Activated CD4-positive, alpha-beta T cell treated with anti-CD3 and anti-CD28 coated beads, Interleukin-2, amount 50 U/mL, for 4 hours (primary cell): ENCODE measurements around the gene BPIFB2.
"Not testable (repeated sequence)": the region's sequence is repeated elsewhere in the genome, so short reads cannot be mapped to it uniquely, and the experiment has no call there.

Experiments
- DNase-seq, 2 experiments: peaks; one replicate each; pipeline ENCODE4 v3.0.0-alpha.2; 2020

Gene BPIFB2

GRCh38 chr20:33042983-33043730, 35.7 kb downstream of the BPIFB2 start:
- DNase-seq, result no peak

DNA sequence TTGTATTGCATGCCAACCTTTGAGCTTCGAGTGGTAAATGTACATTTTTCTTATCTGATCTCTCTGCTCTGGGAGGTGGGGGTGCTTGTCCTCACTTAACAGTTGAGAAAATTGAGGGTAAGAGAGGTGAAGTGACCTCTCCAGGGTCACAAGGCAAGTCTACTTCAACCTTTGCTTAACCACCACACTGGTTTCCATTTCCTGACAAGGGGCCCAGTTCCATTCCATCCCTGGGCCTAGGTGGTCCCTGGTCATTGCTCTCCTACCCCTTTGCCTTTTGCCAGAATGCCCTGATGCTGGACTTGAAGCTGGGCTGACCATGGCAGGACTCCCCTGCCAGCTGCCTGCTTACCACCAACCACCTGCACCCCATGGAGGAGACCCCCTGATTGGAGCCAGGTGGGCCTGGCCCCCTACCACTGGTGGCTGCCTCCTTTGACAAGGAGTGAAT, 36.3 kb downstream of the BPIFB2 start:
- DNase-seq, result no peak

- DNase-seq, result not testable (repeated sequence)
Measured at GRCh38 chr20:33045129-33045721, 37.7 kb downstream of the BPIFB2 start.

GRCh38 chr20:33046412-33046811, 38.9 kb downstream of the BPIFB2 start:
- no peak for DNase-seq

GRCh38 chr20:33051333-33051732, 43.8 kb downstream of the BPIFB2 start:
- DNase-seq, result no peak

GRCh38 chr20:33053291-33054106, 46.0 kb downstream of the BPIFB2 start, which contains the start of gene BPIFB3:
TSS of gene BPIFB3 (plus strand) at chr20:33053903. CDS start at chr20:33055436, 1,533 bp downstream.
- no peak for DNase-seq

DNA sequence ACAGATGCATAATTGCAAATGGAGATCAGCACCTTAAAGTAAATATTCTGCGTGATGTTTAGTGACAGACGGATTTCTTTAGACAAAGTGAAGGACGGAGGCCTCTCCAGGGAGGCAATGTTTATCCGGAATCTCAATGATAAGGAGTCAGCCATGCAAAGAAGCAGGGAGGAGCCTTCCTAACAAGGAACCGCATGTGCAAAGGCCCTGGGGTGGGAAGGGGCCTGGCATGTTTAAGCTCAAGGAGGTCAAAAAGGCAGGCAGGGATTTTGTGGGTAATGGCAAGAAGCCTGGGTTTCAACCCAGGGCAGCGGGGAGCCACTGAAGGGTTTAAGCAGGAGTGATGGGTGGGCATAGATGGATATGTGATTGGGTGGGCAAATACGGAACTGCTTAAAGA, 46.9 kb downstream of the BPIFB2 start:
- no peak for DNase-seq

DNA sequence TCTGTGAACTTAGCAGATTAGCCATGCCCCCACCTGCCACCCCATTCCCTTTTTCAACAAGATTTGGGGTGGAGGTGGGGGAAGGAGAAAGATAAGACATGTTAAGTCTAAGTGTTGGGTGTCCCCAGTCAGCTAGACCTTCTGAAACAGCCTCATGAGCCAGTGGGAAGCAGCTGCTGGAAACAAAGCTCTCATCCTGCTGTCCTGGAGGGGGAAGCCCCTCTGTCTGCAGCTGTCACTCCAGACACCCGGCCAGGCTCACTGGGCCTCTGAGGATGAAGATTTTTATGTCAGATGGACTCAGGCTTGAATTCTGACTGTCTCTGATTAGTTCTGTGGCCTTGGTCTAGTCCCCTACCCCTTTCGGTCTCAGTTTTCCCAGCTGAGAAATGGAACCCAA, 47.3 kb downstream of the BPIFB2 start:
- DNase-seq, result no peak

DNA sequence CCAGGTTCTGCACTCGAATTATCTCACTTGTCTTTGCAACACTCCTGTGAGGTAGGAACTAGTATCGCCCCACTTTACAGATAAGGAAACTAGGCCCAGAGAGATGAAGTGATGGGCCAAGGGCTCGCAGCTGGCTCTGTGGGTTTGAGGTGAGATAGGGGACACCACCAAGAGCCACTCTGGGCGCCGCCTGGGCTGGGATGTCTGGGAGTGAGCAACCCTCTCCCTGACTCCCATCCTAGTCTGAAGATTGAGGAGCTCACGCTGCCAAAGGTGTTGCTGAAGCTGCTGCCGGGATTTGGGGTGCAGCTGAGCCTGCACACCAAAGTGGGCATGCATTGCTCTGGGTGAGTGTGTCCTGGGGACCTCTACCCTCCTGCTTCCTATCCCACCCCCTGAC, 51.6 kb downstream of the BPIFB2 start:
- no peak for DNase-seq

DNA sequence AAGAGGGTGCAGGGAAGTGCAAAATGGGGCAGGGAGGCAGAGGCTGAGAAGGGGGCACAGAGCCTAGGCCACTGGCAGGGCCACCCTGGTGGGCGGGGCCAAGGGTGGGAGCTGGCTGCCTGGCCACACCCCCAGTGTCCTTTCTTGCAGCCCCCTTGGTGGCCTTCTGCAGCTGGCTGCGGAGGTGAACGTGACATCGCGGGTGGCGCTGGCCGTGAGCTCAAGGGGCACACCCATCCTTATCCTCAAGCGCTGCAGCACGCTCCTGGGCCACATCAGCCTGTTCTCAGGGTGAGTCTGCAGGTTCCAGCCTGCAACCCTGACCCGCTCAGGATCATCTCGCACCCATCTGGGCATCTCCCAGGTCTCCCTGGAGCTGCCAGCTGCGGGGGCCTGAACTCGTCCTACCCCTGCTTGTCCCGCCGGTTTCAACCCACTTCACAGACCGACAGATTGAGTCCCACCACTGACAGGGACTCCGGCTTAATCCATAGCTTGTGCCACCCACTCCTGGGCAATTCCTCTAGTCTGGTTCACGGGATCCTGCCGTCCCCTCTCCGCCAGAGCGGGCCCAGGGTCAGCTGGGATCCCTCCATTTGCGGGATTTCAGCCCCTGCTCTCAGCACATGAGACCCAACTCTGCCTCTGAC, 52.4 kb downstream of the BPIFB2 start:
- DNase-seq, result no peak

DNA sequence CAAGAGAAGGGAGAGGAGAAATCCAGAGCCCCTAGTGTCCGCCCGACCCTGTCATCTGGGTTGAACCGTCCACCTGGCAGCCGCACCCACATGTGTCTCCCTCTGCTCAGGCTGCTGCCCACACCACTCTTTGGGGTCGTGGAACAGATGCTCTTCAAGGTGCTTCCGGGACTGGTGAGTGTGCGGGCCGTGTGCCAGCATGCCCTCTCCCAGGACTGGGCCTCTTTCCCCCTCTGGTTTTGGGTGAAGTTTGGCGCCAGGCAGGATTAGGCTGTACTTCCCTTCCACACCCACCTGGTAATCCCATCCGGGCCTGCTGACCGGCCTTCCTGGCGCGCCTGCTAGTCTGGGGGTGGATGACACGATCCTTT, 54.1 kb downstream of the BPIFB2 start:
- DNase-seq, result no peak

DNA sequence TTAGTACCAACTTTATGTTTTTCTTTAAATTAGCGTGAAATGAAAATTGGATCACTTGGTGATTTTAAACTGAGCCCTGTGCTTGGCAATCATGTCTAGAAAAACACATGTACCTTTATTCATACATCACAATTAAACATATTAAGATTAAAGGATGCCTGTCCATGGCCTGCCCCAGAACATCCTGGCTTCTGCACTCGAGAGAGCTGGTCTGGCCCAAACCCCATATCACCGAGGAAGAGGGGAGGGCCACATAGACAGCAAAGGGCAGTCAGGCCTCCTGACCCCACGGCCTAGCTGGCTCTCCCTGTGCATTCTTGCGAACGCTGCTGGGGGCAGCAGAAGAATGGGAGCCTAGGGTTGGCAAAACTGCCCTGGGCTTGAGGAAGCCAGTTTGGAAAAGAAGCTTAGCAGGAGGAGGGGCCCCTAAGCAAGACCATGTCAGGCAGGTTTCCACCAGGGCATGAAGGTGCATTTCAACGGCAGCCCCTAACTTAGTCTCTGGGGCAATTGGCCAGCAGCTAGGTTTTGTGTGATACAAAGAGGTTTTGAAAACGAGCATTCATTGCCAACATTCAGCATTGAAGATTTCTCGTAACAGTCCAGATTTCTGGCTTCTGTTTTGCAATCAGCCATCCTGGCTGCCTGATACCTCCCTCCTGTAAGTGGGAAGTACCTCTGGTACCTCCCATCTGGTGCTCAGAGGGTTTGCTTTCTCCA, 54.8 kb downstream of the BPIFB2 start:
- DNase-seq, result no peak

DNA sequence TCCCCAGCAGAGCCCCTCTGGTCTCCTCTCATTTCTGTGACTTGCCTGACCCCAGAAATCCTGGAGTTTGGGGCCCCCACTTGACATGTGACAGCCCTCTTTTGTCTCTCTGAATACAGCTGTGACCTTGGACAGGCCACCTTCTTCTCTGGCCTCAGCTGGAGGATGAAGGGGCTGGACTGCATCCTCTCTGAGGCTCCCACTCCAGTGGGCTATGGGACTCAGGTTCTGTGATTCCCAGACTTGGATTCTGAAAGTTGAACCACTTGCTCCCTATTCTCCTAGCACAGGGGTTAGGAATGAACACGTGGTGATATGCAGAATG, 55.3 kb downstream of the BPIFB2 start:
- DNase-seq, result no peak

DNA sequence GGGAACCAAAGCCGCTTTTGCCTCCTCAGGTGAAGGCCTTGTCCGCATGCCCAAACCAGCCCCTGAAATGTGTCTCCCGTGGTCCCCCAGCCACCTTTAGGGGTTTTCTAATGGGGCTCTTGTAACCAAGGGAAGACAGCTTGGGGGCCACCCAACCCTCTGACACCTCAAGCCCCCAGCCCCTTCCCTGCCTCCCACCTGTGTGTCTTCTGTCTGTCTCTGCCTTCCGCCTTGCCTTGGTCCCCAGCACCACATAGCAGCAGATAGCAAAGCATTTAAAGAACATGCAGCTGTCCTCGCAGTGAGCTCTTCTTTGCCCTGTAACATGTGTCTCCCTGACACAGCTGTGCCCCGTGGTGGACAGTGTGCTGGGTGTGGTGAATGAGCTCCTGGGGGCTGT, 55.8 kb downstream of the BPIFB2 start:
- DNase-seq, result no peak

DNA sequence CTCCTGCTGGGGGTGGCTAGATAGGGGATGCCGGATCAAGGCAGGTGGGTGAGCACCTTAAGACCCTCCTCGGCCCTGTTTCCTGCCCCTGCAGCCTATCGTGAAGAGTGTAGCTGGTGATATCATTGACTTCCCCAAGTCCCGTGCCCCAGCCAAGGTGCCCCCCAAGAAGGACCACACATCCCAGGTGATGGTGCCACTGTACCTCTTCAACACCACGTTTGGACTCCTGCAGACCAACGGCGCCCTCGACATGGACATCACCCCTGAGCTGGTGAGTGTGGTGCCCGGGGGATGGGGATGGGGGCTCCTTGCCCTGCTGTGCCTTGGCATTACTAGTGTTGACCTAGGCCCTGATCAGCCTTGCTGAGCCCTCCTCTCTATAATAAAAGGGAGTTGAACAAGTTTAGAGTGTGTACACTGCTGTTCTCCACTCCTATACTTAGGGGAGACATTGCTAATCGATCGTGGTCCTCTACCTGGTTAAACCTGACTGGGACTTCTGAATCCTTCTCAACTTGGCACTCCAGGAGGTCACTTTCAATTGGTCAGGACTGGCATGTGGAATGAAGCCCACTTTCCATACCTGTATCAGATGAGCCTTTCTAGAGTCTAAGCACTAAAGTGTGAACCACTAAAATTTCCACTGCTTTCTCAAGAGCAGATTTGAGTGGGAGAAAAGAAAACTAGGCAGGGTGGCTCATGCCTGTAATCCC, 57.2 kb downstream of the BPIFB2 start:
- DNase-seq, result no peak

DNA sequence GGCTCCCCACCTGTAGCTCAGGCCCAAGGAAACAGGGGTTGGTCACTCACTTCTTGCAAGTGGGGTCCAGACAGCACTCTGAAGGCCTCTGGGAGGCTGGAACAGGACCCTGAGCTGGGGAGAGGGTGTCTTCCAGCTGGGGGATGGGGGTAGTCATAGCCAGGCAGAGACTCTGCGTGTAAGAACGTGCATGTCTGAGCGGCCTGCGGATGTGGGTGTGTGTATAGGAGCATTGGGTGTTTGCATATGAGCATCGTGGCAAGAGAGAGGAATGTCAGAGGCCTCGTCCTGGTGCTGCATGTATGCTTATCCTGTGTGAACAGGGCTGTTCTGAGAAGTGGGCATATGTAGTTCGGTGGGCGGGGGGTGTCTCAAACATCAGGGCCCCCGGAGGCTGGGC, 58.3 kb downstream of the BPIFB2 start:
- DNase-seq, result no peak

- DNase-seq, result no peak
Measured at GRCh38 chr20:33067806-33068205, 60.3 kb downstream of the BPIFB2 start.

DNA sequence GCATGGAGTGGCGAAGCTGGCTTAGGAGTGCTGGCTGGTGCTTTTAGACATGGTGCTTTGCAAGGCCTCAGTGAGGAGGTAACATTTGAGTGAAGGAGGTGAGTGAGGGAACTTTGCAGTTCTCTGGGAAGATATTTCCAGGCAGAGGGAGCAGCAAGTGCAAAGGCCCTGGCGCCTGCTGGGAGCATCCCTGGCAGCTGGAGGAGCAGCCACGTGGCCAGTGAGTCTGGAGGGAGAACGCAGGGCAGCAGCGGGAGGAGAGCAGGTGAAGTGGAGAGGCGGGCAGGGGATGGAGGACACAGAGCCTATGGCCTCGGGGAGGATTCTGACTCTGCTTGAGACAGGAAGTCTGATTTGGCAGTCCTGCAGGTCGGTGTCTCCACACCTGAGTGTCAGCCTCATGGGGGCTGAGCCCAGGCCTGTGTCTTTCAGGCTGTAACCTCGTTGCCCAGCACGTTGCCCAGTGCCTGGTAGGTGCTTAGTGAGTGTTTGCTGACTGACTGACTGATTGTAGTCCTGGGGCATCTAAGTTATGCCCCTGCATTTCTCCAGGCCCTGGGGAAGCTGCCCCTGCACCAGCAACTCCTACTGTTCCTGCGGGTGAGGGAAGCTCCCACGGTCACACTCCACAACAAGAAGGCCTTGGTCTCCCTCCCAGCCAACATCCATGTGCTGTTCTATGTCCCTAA, 60.9 kb downstream of the BPIFB2 start:
- no peak for DNase-seq

DNA sequence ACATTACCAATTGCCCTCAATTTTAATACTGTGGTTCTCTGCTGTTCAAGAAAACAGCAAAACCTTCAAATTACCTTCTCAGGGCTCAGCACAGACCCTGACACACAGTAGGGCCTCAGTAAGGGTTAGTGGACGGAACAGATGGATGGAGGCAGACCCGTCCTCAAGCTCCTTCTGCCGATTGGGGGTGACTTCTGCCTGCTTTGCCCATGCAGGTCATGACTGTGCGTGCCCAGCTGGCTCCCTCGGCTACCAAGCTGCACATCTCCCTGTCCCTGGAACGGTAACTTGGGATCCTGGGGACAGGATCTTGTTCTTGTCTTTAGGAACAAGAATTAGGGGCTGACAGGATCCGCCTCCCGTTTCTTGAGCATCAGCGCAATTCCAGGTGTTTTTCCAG, 62.2 kb downstream of the BPIFB2 start:
- DNase-seq, result no peak

DNA sequence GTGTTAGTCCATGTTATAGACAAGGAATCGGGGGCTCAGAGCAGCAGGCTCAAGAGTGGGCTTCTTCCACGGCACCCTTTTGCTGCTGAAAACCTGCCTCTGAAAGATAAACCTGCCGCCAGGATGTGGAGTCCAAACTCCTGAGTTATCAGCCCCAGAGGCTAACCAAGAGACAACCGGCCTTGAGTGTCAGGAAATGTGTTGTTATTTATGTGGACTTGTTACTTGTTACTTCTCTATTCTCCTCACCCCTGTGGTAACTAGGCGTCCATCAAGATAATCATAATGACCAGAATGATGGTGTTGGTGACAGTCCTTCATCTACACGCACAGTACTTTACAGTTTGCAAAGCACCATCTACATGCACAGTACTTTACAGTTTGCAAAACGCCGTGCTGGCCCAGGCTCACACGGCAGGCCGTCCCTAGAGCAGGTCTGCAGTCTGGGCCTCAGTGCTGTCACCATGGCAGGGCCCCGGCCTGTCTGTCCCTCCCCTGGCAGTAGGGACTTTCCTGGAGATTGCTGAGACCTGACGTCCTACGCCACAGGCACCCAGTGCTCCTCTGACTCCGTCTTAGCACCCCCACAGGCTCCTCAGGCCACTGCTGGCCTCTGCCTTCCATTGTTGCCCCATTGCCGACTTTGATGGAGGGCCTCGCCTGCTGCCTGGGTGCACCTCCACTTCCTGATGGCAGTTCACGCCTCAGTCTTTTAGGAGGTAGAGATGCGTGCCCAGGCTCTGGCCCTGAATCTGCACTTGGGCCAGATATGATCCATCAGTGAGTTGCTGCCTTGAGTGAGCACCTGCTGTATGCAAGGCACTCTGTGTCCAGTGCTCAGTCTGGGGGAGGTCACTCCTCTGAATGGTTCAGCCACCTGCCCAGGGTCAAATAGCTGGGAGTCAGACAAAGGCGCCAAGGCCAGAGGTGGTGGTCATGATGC, 62.9 kb downstream of the BPIFB2 start:
- no peak for DNase-seq
